Gastrocnemius medialis (tissue), 4 donors: ENCODE measurements around the gene ARHGAP26. TPM values are rescaled to one million over a fixed set of nuclear protein-coding genes. Genes with fewer than 3 reads are reported as not detected.

Experiments used
- ATAC-seq, 2 donors: fragments of 150-250 bp; one replicate each; pipeline ENCODE4 v1.9.1; 2016
- DNase-seq, 2 donors: peaks; one replicate each; pipeline ENCODE4 v3.0.0-alpha.2; 2019
- H3K27ac ChIP-seq, 4 donors: fragments of 200-600 bp; sonication (generic); 1 replicate in 1 of 4; 2 replicates in 3 of 4; pipeline ENCODE4 v1.5.1; 2016 to 2018; ENCODE audit warnings: mild to moderate bottlenecking in 2 of 4, moderate library complexity in 1 of 4
- H3K27me3 ChIP-seq, 3 donors: fragments of 200-600 bp; sonication (generic) in 2 of 3; 1 replicate in 1 of 3; 2 replicates in 2 of 3; pipeline versions ENCODE4 v1.5.1 to v1.6.0; 2016 to 2019; ENCODE audit warnings: mild to moderate bottlenecking in 1 of 3, moderate library complexity in 1 of 3
- H3K36me3 ChIP-seq, 2 donors: fragments of 200-600 bp; sonication (generic) in 1 of 2; one replicate each; pipeline ENCODE4 v1.5.1; 2017 to 2018
- H3K4me1 ChIP-seq, 2 donors: fragments of 200-600 bp; sonication (generic) in 1 of 2; one replicate each; pipeline ENCODE4 v1.5.1; 2016 to 2017; ENCODE audit warnings: mild to moderate bottlenecking in 2 of 2
- H3K4me3 ChIP-seq, 4 donors: fragments of 200-600 bp; sonication (generic) in 3 of 4; 1 replicate in 1 of 4; 2 replicates in 3 of 4; pipeline ENCODE4 v1.5.1; 2016 to 2019; ENCODE audit warnings: mild to moderate bottlenecking in 2 of 4
- H3K9me3 ChIP-seq, 3 donors: fragments of 200-600 bp; sonication (generic) in 2 of 3; 1 replicate in 1 of 3; 2 replicates in 2 of 3; pipeline ENCODE4 v1.5.1; 2016 to 2019
- CTCF ChIP-seq, 5 experiments: fragments of 450-650 bp in 3 of 5; fragments of 200-600 bp in 2 of 5; sonication (generic) in 2 of 5; IDR thresholded peaks in 4 of 5; conservative IDR thresholded peaks in 1 of 5; 1 replicate in 4 of 5; 2 replicates in 1 of 5; pipeline ENCODE4 v1.5.1; 2016 to 2019; ENCODE audit warnings: antibody characterized with exemption in 5 of 5, mild to moderate bottlenecking in 3 of 5, moderate library complexity in 3 of 5
- POLR2A ChIP-seq, 2 donors: fragments of 450-650 bp; IDR thresholded peaks; one replicate each; pipeline ENCODE4 v1.6.1; 2017; ENCODE audit warnings: antibody characterized with exemption in 2 of 2, mild to moderate bottlenecking in 2 of 2, moderate library complexity in 2 of 2
- in situ Hi-C, 4 donors: fragments of 200-750 bp; cut with MboI; loops; one replicate each; pipeline versions ENCODE4 v1.15.0 to v1.8.0; 2017; ENCODE audit warnings: low sequenced_read_pairs in 4 of 4
- intact Hi-C: fragments of 100-400 bp; cut with DNase I; formaldehyde crosslinking; loops from one replicate; pipeline ENCODE4 v1.15.1; 2023; ENCODE audit warnings: low total_unique reads
- total RNA-seq, 4 donors: library from RNA; depleted of rRNA; stranded (reverse); fragments of >200 nt; gene quantifications; one replicate each; pipeline versions ENCODE4 v1.1.0 to v1.2.3, GENCODE V29; 2016

The ARHGAP26 gene
- total RNA-seq, 4 donors from 2014 or later: 9.1 to 22.4 (median 13.4) TPM

GRCh38 chr5:142831009-142831383 is 60.8 kb downstream of the ARHGAP26 start:
- Histone ChIP-seq H3K4me3 (no peak overlapping the region), H3K27me3 (no peaks in the 10 kb centered on the region), H3K9me3 (no peaks in the 10 kb centered on the region), H3K27ac (no peak overlapping the region), H3K4me1 (peaks cover 34 to 48% of the 10 kb centered on the region in 2 donors), H3K36me3 (no peaks in the 10 kb centered on the region)
- intact Hi-C loops (no loop called here), in situ Hi-C loops (no loop called here)
- TF ChIP-seq CTCF (IDR thresholded peaks at IDR 0.05 in 4 of 5, conservative IDR thresholded peaks at IDR 0.05 in 1 of 5) (no peak), POLR2A (IDR thresholded peaks at IDR 0.05) (no peak)
- ATAC-seq (peak in 1 of 2 donors; percentile 37), DNase-seq (no peak)

- H3K4me3 ChIP-seq: no peak overlapping the region
- H3K36me3 ChIP-seq: no peaks in the 10 kb centered on the region
- intact Hi-C loops (no loop called here), in situ Hi-C loops (no loop called here)
- no peaks in the 10 kb centered on the region for H3K9me3 ChIP-seq
- H3K4me1 ChIP-seq: peaks cover 33 to 36% of the 10 kb centered on the region in 2 donors
- no peak overlapping the region for H3K27ac ChIP-seq
- TF ChIP-seq CTCF (IDR thresholded peaks at IDR 0.05 in 4 of 5, conservative IDR thresholded peaks at IDR 0.05 in 1 of 5): no peak
- TF ChIP-seq POLR2A (IDR thresholded peaks at IDR 0.05): no peak
- no peaks in the 10 kb centered on the region for H3K27me3 ChIP-seq
- no peak for DNase-seq
- no peak for ATAC-seq
These were observed 62.1 kb downstream of the ARHGAP26 start for GRCh38 chr5:142832263-142832662.

DNA sequence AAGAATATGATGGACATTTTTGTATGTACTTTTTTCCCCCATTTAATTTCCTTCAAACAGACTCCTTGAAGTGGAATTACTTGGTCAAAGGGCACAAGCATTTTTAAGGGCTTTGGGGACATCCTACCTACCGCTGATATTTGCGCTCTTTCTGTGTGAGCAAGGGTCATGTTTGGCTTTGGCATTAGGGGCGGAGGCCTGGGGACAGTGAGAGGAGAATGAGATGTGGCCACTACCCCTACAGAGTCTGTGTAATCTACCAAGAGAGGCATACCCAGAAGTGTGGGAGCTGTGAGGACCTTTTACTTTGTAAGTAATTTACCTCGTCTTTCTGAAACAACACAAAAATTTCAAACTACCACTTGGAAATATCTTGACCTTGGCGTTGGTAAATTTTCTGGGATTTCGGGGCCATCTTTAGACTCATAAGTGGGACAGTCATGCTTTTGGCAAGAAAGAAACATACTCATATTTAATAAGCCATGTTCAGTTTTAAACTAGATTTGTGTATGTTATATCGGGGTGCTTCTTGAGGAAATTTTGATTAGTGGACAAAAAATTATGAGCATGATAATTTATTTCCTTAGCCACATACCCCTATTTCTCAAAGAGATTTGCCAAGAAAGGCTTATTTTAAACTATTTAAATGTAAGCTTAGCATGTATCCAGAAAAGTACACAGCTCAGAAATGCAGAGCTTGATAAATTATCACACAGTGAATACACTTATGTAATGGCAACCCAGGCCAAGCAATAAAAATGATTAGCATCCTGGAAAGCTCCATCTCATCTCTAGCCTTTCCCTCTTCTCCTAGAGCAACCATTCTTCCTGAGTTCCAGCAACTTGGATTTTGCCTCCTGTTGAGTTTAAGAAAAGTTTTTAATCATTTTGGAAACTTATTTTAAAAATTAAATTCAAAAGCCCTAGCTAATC is 63.6 kb downstream of the ARHGAP26 start:
- Histone ChIP-seq H3K27me3 (no peaks in the 10 kb centered on the region), H3K4me3 (no peak overlapping the region), H3K4me1 (peaks cover 30% of the 10 kb centered on the region in 2 donors), H3K9me3 (no peaks in the 10 kb centered on the region), H3K27ac (no peak overlapping the region), H3K36me3 (no peaks in the 10 kb centered on the region)
- DNase-seq (no peak), ATAC-seq (no peak)
- no peak for TF ChIP-seq POLR2A (IDR thresholded peaks at IDR 0.05)
- TF ChIP-seq CTCF (IDR thresholded peaks at IDR 0.05 in 4 of 5, conservative IDR thresholded peaks at IDR 0.05 in 1 of 5): no peak
- intact Hi-C loops: no loop called here
- in situ Hi-C loops: no loop called here

DNA sequence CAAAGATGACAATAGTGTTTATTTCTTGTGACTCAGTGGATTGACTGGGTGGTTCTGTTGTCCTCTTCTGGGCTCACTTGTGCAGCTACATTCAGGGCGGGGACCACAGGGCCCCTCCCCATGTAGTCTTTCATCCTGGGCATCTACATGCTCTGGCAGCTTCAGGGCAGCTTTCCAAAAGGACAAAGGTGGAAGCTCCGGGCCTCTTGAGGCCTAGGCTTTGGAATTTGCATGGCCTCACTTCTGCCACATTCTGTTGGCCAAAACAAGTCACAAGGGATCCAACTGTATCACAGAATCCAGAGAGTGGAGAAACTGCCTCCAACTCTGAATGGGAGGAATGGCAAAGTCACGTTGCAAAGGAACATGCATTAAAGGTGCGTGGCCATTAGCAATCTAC is 64.3 kb downstream of the ARHGAP26 start:
- H3K4me3 ChIP-seq: no peak overlapping the region
- no peak overlapping the region for H3K27ac ChIP-seq
- in situ Hi-C loops (no loop called here), intact Hi-C loops (no loop called here)
- peaks cover 22 to 29% of the 10 kb centered on the region in 2 donors for H3K4me1 ChIP-seq
- DNase-seq (no peak), ATAC-seq (no peak)
- H3K9me3 ChIP-seq: no peaks in the 10 kb centered on the region
- H3K36me3 ChIP-seq: no peaks in the 10 kb centered on the region
- no peak for TF ChIP-seq POLR2A (IDR thresholded peaks at IDR 0.05)
- no peak for TF ChIP-seq CTCF (IDR thresholded peaks at IDR 0.05 in 4 of 5, conservative IDR thresholded peaks at IDR 0.05 in 1 of 5)
- no peaks in the 10 kb centered on the region for H3K27me3 ChIP-seq
